PC-3 (cell line): ENCODE results near the gene HDAC9. TPM values are rescaled to one million over a fixed set of nuclear protein-coding genes. Genes with fewer than 3 reads are reported as not detected.

Experiments
- ATAC-seq: fragments of 200-7000 bp; cut with Tn5 transposase; 2 replicates; pipeline ENCODE4 v1.9.1; 2020; ENCODE audit warnings: mild to moderate bottlenecking, moderate library complexity
- BruUV-seq: library from RNA; stranded (reverse); fragments of 400-500 nt; replicated peaks from 2 replicates; lab custom pipeline; 2021; lab: Mats Ljungman, UMichigan
- CTCF ChIA-PET: fragments of 300-600 bp; sonication (Branson Sonifier 250); formaldehyde crosslinking; loops from one replicate; lab custom pipeline; 2022; ENCODE audit warnings: antibody characterized with exemption; lab: Charles Lee
- POLR2A ChIA-PET: fragments of 300-600 bp; sonication (Branson Sonifier 250); formaldehyde crosslinking; loops from one replicate; lab custom pipeline; 2022; ENCODE audit warnings: antibody characterized with exemption; ENCODE audit not compliant: unreplicated experiment; lab: Charles Lee
- DNase-seq: peaks from one replicate; pipeline ENCODE4 v3.0.0-alpha.2; 2015
- H2AFZ ChIP-seq: fragments of 300-600 bp; sonication (generic); 2 replicates; pipeline ENCODE4 v1.6.0; 2016; ENCODE audit warnings: antibody characterized with exemption, low read length
- H3F3A ChIP-seq: fragments of 300-600 bp; sonication (generic); one replicate; pipeline ENCODE4 v1.6.0; 2017; ENCODE audit warnings: antibody characterized with exemption, low read length, control low read depth, mild to moderate bottlenecking; ENCODE audit not compliant: unreplicated experiment
- H3K27ac ChIP-seq: fragments of 300-600 bp; sonication (generic); 2 replicates; pipeline ENCODE4 v1.5.1; 2016; ENCODE audit warnings: mild to moderate bottlenecking, low read length
- H3K27me3 ChIP-seq: fragments of 300-600 bp; sonication (generic); 2 replicates; pipeline ENCODE4 v1.6.1; 2016; ENCODE audit warnings: low read length, mixed read lengths
- H3K36me3 ChIP-seq: fragments of 300-600 bp; sonication (generic); 2 replicates; pipeline ENCODE4 v1.6.1; 2016; ENCODE audit warnings: low read depth, mixed run types, low read length, mixed read lengths
- H3K4me1 ChIP-seq: fragments of 300-600 bp; sonication (generic); 2 replicates; pipeline ENCODE4 v1.5.1; 2016; ENCODE audit warnings: low read length; ENCODE audit not compliant: insufficient read depth
- H3K4me2 ChIP-seq: fragments of 300-600 bp; sonication (generic); 2 replicates; pipeline ENCODE4 v1.6.0; 2016; ENCODE audit warnings: low read length
- H3K4me3 ChIP-seq: fragments of 300-600 bp; sonication (generic); 2 replicates; pipeline ENCODE4 v1.5.1; 2016; ENCODE audit warnings: mild to moderate bottlenecking, low read length, mixed read lengths
- H3K79me2 ChIP-seq: fragments of 300-600 bp; sonication (generic); 2 replicates; pipeline ENCODE4 v1.6.1; 2017; ENCODE audit warnings: low read length, mixed read lengths
- H3K9ac ChIP-seq: fragments of 300-600 bp; sonication (generic); 2 replicates; pipeline ENCODE4 v1.6.0; 2016; ENCODE audit warnings: mild to moderate bottlenecking, low read length
- H3K9me2 ChIP-seq: fragments of 300-600 bp; sonication (generic); replicated peaks from 2 replicates; pipeline ENCODE4 v1.6.1; 2016; ENCODE audit warnings: mixed run types, low read length, mixed read lengths
- H3K9me3 ChIP-seq: fragments of 300-600 bp; sonication (generic); 2 replicates; pipeline ENCODE4 v1.6.1; 2016; ENCODE audit warnings: low read length, mixed read lengths
- H4K20me1 ChIP-seq: fragments of 300-600 bp; sonication (generic); 2 replicates; pipeline ENCODE4 v1.6.1; 2016; ENCODE audit warnings: low read length, mixed read lengths
- EZH2 ChIP-seq: fragments of 300-600 bp; sonication (generic); IDR thresholded peaks from one replicate; pipeline ENCODE4 v1.6.1; 2017; ENCODE audit warnings: antibody characterized with exemption, mild to moderate bottlenecking, low read length; ENCODE audit not compliant: unreplicated experiment
- EZH2phosphoT487 ChIP-seq: fragments of 300-600 bp; sonication (generic); IDR thresholded peaks from 2 replicates; pipeline ENCODE4 v1.6.1; 2018; ENCODE audit warnings: mild to moderate bottlenecking, antibody characterized with exemption, low read length, borderline replicate concordance
- intact Hi-C: fragments of 100-400 bp; cut with micrococcal nuclease; formaldehyde crosslinking; loops from 2 replicates; pipeline ENCODE4 v1.9.0; 2023
- total RNA-seq: library from RNA; depleted of rRNA; stranded (reverse); fragments of >200 nt; gene quantifications from 2 replicates; pipeline ENCODE4 v1.2.3, GENCODE V29; 2014
- TF ChIP-seq, protein P1 (sequence below): fragments of 300-600 bp; sonication (generic); conservative IDR thresholded peaks from 2 replicates; pipeline ENCODE4 v1.5.1; 2017; ENCODE audit warnings: antibody characterized with exemption, low read depth, mild to moderate bottlenecking, low read length

HDAC9 gene
- total RNA-seq, 1 experiment from 2014 or later = 7.8 TPM

DNA sequence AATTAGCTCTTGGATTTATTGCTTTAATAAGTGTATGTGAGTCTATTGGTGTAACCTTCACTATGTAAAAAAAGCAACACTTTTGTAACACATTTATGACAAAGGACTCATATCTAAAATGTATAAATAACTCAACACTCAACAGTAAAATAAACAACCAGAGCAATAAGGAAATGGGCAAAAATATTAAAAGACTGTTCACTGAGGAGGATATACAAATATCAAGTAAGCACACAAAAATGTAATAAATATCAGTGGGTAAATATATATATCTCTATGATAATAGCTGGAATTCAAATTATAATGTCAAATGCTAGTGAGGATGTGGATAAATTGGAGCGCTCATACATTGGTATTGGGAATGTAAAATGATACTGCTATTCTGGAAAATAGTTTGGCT, 53.0 kb downstream of the HDAC9 start:
- Histone ChIP-seq H3K27ac (peak overlapping the region; percentile 84), H3K27me3 (no peaks in the 10 kb centered on the region), H2AFZ (no peak overlapping the region), H3K79me2 (no peaks in the 10 kb centered on the region), H3K4me1 (peaks cover 52% of the 10 kb centered on the region), H3K9ac (peak overlapping the region; percentile 45), H3F3A (no peaks in the 10 kb centered on the region), H4K20me1 (no peaks in the 10 kb centered on the region), H3K9me3 (no peaks in the 10 kb centered on the region), H3K4me2 (peak overlapping the region; percentile 34), H3K4me3 (no peak overlapping the region), H3K9me2 (no peaks in the 10 kb centered on the region), H3K36me3 (no peaks in the 10 kb centered on the region)
- ATAC-seq (peak; percentile 54), DNase-seq (peak; percentile 61)
- no TSS peak for BruUV-seq
- no peak for TF ChIP-seq EZH2
- no peak for TF ChIP-seq EZH2phosphoT487
- TF ChIP-seq, protein P1, sequence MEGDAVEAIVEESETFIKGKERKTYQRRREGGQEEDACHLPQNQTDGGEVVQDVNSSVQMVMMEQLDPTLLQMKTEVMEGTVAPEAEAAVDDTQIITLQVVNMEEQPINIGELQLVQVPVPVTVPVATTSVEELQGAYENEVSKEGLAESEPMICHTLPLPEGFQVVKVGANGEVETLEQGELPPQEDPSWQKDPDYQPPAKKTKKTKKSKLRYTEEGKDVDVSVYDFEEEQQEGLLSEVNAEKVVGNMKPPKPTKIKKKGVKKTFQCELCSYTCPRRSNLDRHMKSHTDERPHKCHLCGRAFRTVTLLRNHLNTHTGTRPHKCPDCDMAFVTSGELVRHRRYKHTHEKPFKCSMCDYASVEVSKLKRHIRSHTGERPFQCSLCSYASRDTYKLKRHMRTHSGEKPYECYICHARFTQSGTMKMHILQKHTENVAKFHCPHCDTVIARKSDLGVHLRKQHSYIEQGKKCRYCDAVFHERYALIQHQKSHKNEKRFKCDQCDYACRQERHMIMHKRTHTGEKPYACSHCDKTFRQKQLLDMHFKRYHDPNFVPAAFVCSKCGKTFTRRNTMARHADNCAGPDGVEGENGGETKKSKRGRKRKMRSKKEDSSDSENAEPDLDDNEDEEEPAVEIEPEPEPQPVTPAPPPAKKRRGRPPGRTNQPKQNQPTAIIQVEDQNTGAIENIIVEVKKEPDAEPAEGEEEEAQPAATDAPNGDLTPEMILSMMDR = no peak
- POLR2A ChIA-PET = interaction anchor here (1.3 kb wide), 1 partner anchor 39 kb away, joined by 5 read pairs; no protein-coding TSS in a partner anchor
- CTCF ChIA-PET = interaction anchor here (0.7 kb wide), 2 partner anchors 191 to 866 kb away, joined by 3 read pairs; no protein-coding TSS in a partner anchor
- intact Hi-C loops = loop anchor here (1.0 to 5.0 kb wide), 2 partner anchors 61 to 141 kb away; no protein-coding TSS in a partner anchor

DNA sequence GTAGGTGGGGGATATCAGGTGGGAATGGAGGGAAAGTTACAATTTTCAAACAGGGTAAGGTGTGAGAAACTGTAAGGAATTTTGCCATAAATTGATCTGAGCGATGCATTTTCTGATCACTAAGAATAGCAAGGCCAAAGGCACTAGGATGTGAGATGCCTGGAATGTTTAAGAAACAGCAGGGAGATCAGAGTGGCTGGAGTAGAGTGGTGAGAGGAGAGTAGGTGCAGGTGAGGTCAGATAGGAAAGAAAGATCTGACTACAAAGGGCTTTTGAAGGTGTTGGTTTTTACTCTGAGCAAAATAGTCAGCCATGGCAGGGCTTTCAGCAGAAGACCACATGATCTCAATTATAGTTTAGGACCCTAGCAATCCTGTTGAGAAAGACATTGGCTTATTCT, 55.0 kb downstream of the HDAC9 start:
- Histone ChIP-seq H3K36me3 (no peaks in the 10 kb centered on the region), H3K9ac (no peak overlapping the region), H3K4me1 (peaks cover 64% of the 10 kb centered on the region), H4K20me1 (no peaks in the 10 kb centered on the region), H3K4me3 (no peak overlapping the region), H3K79me2 (no peaks in the 10 kb centered on the region), H3F3A (no peaks in the 10 kb centered on the region), H3K9me2 (no peaks in the 10 kb centered on the region), H3K4me2 (no peak overlapping the region), H3K27me3 (no peaks in the 10 kb centered on the region), H3K27ac (no peak overlapping the region), H3K9me3 (no peaks in the 10 kb centered on the region), H2AFZ (no peak overlapping the region)
- intact Hi-C loops = loop anchor here (5.0 kb wide), 1 partner anchor 193 kb away; no protein-coding TSS in a partner anchor
- CTCF ChIA-PET = no interaction called here
- BruUV-seq = no TSS peak
- TF ChIP-seq EZH2phosphoT487 (no peak), EZH2 (no peak)
- TF ChIP-seq, protein P1 = no peak
- ATAC-seq = no peak
- POLR2A ChIA-PET = no interaction called here
- DNase-seq = no peak
